A549 (cell line): ENCODE data around the gene UBAC1. TPM values are rescaled to one million over a fixed set of nuclear protein-coding genes. Genes with fewer than 3 reads are reported as not detected.
A peak's percentile ranks its signal among the peaks of the same experiment; 100 is the strongest.

Source experiments
- ATAC-seq, 2 experiments: fragments of 200-7000 bp in 1 of 2; fragments of >200 bp in 1 of 2; cut with Nextera tagmentation in 1 of 2; cut with Tn5 transposase in 1 of 2; 3 replicates each; pipeline versions ENCODE4 v1.8.0 to v1.9.1; 2018 to 2020; ENCODE audit warnings: mild to moderate bottlenecking in 1 of 2, moderate library complexity in 1 of 2
- CTCF ChIA-PET: fragments of 300-600 bp; sonication (Branson Sonifier 250); formaldehyde crosslinking; extraction: SDS; loops from one replicate; lab custom pipeline; 2021; ENCODE audit warnings: antibody characterized with exemption, inconsistent platforms; lab: Yijun Ruan, JAX
- POLR2A ChIA-PET: fragments of 350-600 bp; formaldehyde crosslinking; extraction: SDS; loops from one replicate; lab custom pipeline; 2021; ENCODE audit warnings: antibody characterized with exemption, inconsistent platforms; lab: Yijun Ruan, JAX
- DNase-seq, 2 experiments: peaks; one replicate each; pipeline versions ENCODE4 v3.0.0 to v3.0.0-alpha.2; 2011 to 2016; ENCODE audit warnings: low read depth in 1 of 2, low spot score in 1 of 2
- FAIRE-seq: peaks from 2 replicates; lab custom pipeline; 2011; peaks lifted over from hg19 to GRCh38; lab: Jason Lieb, UNC
- H3K27ac ChIP-seq, 2 experiments: fragments of >200 bp; sonication (Bioruptor Twin); formaldehyde crosslinking; 3 replicates each; pipeline ENCODE4 v1.5.1; 2016 to 2017
- H3K4me1 ChIP-seq: fragments of >200 bp; sonication (Bioruptor Twin); formaldehyde crosslinking; 3 replicates; pipeline ENCODE4 v1.6.1; 2016
- H3K4me2 ChIP-seq: fragments of >200 bp; sonication (Bioruptor Twin); formaldehyde crosslinking; 3 replicates; pipeline ENCODE4 v1.6.1; 2016
- H3K4me3 ChIP-seq: fragments of >200 bp; sonication (Bioruptor Twin); formaldehyde crosslinking; 3 replicates; pipeline ENCODE4 v1.5.1; 2016
- H3K9me3 ChIP-seq: fragments of >200 bp; sonication (Bioruptor Twin); formaldehyde crosslinking; 3 replicates; pipeline ENCODE4 v1.6.1; 2016
- CBX8 ChIP-seq: fragments of 200-600 bp; sonication (generic); IDR thresholded peaks from 2 replicates; pipeline ENCODE4 v1.6.1; 2016
- CEBPB ChIP-seq, 2 experiments: fragments of >200 bp in 1 of 2; sonication (Bioruptor Twin) in 1 of 2; formaldehyde crosslinking in 1 of 2; IDR thresholded peaks; 2 replicates each; pipeline ENCODE4 v1.6.1; 2012 to 2016
- CHD2 ChIP-seq: fragments of 150-350 bp; IDR thresholded peaks from 2 replicates; pipeline ENCODE4 v1.6.1; 2014; ENCODE audit warnings: low read length; ENCODE audit not compliant: partially characterized antibody
- EP300 ChIP-seq, 2 experiments: fragments of >200 bp; sonication (Bioruptor Twin); formaldehyde crosslinking; IDR thresholded peaks; 2 replicates in 1 of 2; 3 replicates in 1 of 2; pipeline ENCODE4 v1.6.1; 2016 to 2017
- ESRRA ChIP-seq: fragments of 150-350 bp; IDR thresholded peaks from 2 replicates; pipeline ENCODE4 v1.6.1; 2014; ENCODE audit warnings: mild to moderate bottlenecking, low read length, borderline replicate concordance
- FOSB ChIP-seq: fragments of 250-450 bp; sonication (Bioruptor Pico); IDR thresholded peaks from 2 replicates; pipeline ENCODE4 v1.5.0; 2020; ENCODE audit warnings: mild to moderate bottlenecking, moderate library complexity
- FOXS1 ChIP-seq: fragments of 250-450 bp; sonication (Bioruptor Pico); IDR thresholded peaks from 2 replicates; pipeline ENCODE4 v1.5.0; 2020; ENCODE audit warnings: mild to moderate bottlenecking, moderate library complexity
- GATA3 ChIP-seq: IDR thresholded peaks from 2 replicates; pipeline ENCODE4 v1.6.1; 2012; ENCODE audit warnings: borderline replicate concordance
- HDAC2 ChIP-seq: fragments of 200-600 bp; sonication (generic); IDR thresholded peaks from 2 replicates; pipeline ENCODE4 v1.6.1; 2016
- HOXB5 ChIP-seq: fragments of 250-450 bp; sonication (Bioruptor Pico); IDR thresholded peaks from 2 replicates; pipeline ENCODE4 v1.5.0; 2020; ENCODE audit warnings: mild to moderate bottlenecking, moderate library complexity
- JUNB ChIP-seq: fragments of >200 bp; sonication (Bioruptor Twin); formaldehyde crosslinking; IDR thresholded peaks from 2 replicates; pipeline ENCODE4 v1.6.1; 2016
- KDM1A ChIP-seq: fragments of 200-600 bp; sonication (generic); IDR thresholded peaks from 2 replicates; pipeline ENCODE4 v1.6.1; 2016; ENCODE audit warnings: low read depth, mild to moderate bottlenecking
- MAFK ChIP-seq: fragments of 450-650 bp; IDR thresholded peaks from 2 replicates; pipeline ENCODE4 v1.6.1; 2014; ENCODE audit not compliant: partially characterized antibody
- NPAS2 ChIP-seq: fragments of 250-450 bp; sonication (Bioruptor Pico); IDR thresholded peaks from 2 replicates; pipeline ENCODE4 v1.8.0; 2022; ENCODE audit warnings: mild to moderate bottlenecking, moderate library complexity, borderline replicate concordance
- NR3C1 ChIP-seq: fragments of >200 bp; sonication (Bioruptor Twin); formaldehyde crosslinking; IDR thresholded peaks from 3 replicates; pipeline ENCODE4 v1.6.1; 2017
- RFX5 ChIP-seq: fragments of 450-650 bp; IDR thresholded peaks from 2 replicates; pipeline ENCODE4 v1.7.1; 2014; ENCODE audit warnings: antibody characterized with exemption, mild to moderate bottlenecking, moderate library complexity
- SMC3 ChIP-seq: fragments of >200 bp; sonication (Bioruptor Twin); formaldehyde crosslinking; IDR thresholded peaks from 3 replicates; pipeline ENCODE4 v1.6.1; 2018; ENCODE audit warnings: inconsistent platforms
- TP53 ChIP-seq: fragments of 250-450 bp; sonication (Bioruptor Pico); IDR thresholded peaks from 2 replicates; pipeline ENCODE4 v1.5.0; 2021; ENCODE audit warnings: mild to moderate bottlenecking, moderate library complexity
- ZFP36 ChIP-seq: fragments of 450-650 bp; IDR thresholded peaks from 2 replicates; pipeline ENCODE4 v1.6.1; 2014; ENCODE audit warnings: borderline replicate concordance; ENCODE audit not compliant: partially characterized antibody
- WGBS: methylation state at CpG from one replicate; pipeline ENCODE4 v1.1.6; 2017; ENCODE audit errors: missing lambda C conversion rate; 5-methylcytosine and 5-hydroxymethylcytosine counted together
- polyA plus RNA-seq, 4 experiments: library from polyadenylated mRNA; depleted of rRNA in 3 of 4; stranded (reverse); fragments of >200 nt; fragmentation: RNase III in 1 of 4; extraction: RNeasy Plus Mini Kit Qiagen cat#74134 plus additional on column Dnase treatment in 1 of 4; gene quantifications; 2 replicates in 3 of 4; 3 replicates in 1 of 4; pipeline ENCODE4 v1.2.3, GENCODE V29; 2011 to 2017
- TF ChIP-seq, protein P1 (sequence below): fragments of 250-450 bp; sonication (Bioruptor Pico); IDR thresholded peaks from 2 replicates; pipeline ENCODE4 v1.5.0; 2020; ENCODE audit warnings: low read depth, mild to moderate bottlenecking, moderate library complexity
- TF ChIP-seq, protein P2 (sequence below): IDR thresholded peaks from 2 replicates; pipeline ENCODE4 v1.6.1; 2012
- TF ChIP-seq, protein P3 (sequence below): fragments of >200 bp; sonication (Bioruptor Twin); formaldehyde crosslinking; IDR thresholded peaks from 3 replicates; pipeline ENCODE4 v1.5.1; 2016
- TF ChIP-seq, protein P4 (sequence below): fragments of 250-450 bp; sonication (Bioruptor Pico); IDR thresholded peaks from 2 replicates; pipeline ENCODE4 v1.5.0; 2021; ENCODE audit warnings: mild to moderate bottlenecking, moderate library complexity, borderline replicate concordance
- TF ChIP-seq, protein P5 (sequence below): fragments of 450-650 bp; IDR thresholded peaks from 2 replicates; pipeline ENCODE4 v1.6.1; 2014; ENCODE audit warnings: antibody characterized with exemption
- TF ChIP-seq, protein P6 (sequence below): IDR thresholded peaks from 2 replicates; pipeline ENCODE4 v1.6.1; 2012

Gene UBAC1
- polyA plus RNA-seq, 2 of the 4 experiments (the other 2 are of a cell fraction), result 30.8 to 37.6 TPM

DNA sequence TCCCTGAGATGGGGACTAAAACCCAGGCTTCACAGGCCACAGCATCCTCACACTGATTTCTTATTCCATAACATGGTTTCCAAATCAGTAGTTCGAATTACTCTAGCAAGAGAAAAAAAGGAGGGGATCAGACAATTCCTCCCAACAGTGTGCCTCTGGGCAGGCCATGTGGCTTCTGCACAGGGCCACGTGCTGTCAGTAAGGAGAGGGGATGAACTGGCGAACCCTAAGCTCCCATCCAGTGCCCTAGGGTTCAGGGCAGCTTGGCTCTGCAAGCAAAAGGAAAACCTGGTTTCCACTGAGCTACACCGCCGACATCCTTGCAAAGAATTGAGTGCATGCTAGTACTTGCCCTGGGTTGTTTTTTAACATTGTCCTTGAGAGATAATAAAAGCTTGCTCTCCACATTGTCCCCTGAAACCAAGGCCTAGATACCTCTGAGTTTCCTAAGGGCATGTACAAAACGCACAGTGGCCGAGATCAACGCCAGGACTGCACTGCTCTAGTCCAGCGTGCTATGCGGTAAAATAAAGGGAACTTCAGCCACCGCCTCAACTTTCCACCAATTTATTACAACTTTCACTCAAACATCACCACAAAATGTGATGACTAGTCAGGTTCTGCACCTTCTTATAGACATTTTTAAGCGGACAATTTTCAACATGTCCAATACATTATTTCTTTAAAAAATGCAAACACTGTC, 58.4 kb downstream of the UBAC1 start:
- no peak overlapping the region for H3K4me2 ChIP-seq
- no peak for ATAC-seq
- H3K4me3 ChIP-seq, result no peak overlapping the region
- no peak overlapping the region for H3K27ac ChIP-seq
- POLR2A ChIA-PET, result no interaction called here
- DNase-seq, result no peak
- no peak for FAIRE-seq
- H3K9me3 ChIP-seq, result peaks cover 10% of the 10 kb centered on the region
- peaks cover 15% of the 10 kb centered on the region for H3K4me1 ChIP-seq
- TF ChIP-seq FOSB (no peak), MAFK (peak; percentile 54)
- TF ChIP-seq, all 56 proteins: peak for 1
- 94% methylated on average over 11 of the region's 12 CpGs for WGBS
- CTCF ChIA-PET, result no interaction called here

DNA sequence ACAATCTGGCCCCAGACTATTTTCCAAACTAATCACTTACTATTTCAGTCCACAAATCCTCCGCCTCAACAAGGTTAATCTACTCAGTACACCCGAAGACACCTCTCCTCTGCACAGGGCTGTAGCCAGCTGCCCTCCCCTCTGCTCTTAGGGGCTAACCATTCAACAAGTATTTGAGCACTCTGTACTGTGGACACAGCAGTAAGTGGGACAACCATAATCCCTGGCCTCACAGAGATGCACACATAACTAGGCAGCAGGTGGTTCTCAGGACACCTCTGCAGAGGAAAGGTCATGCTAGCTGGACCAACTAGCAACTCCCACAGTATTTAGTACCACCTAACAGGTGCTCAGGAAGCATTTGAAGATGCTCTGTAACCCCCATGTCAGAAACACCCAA, 59.3 kb downstream of the UBAC1 start:
- FAIRE-seq (no peak), DNase-seq (no peak), ATAC-seq (no peak)
- 76% methylated on average over 2 of the region's 2 CpGs for WGBS
- ChIA-PET CTCF (no interaction called here), POLR2A (no interaction called here)
- Histone ChIP-seq H3K4me3 (no peak overlapping the region), H3K9me3 (peaks cover 10% of the 10 kb centered on the region), H3K4me1 (peaks cover 15% of the 10 kb centered on the region), H3K27ac (no peak overlapping the region), H3K4me2 (no peak overlapping the region)
- no peak for TF ChIP-seq RFX5
- TF ChIP-seq, protein P1, sequence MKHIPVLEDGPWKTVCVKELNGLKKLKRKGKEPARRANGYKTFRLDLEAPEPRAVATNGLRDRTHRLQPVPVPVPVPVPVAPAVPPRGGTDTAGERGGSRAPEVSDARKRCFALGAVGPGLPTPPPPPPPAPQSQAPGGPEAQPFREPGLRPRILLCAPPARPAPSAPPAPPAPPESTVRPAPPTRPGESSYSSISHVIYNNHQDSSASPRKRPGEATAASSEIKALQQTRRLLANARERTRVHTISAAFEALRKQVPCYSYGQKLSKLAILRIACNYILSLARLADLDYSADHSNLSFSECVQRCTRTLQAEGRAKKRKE, result no peak
- TF ChIP-seq, protein P2, sequence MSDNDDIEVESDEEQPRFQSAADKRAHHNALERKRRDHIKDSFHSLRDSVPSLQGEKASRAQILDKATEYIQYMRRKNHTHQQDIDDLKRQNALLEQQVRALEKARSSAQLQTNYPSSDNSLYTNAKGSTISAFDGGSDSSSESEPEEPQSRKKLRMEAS, result no peak
- no peak for TF ChIP-seq JUNB
- TF ChIP-seq, protein P3, sequence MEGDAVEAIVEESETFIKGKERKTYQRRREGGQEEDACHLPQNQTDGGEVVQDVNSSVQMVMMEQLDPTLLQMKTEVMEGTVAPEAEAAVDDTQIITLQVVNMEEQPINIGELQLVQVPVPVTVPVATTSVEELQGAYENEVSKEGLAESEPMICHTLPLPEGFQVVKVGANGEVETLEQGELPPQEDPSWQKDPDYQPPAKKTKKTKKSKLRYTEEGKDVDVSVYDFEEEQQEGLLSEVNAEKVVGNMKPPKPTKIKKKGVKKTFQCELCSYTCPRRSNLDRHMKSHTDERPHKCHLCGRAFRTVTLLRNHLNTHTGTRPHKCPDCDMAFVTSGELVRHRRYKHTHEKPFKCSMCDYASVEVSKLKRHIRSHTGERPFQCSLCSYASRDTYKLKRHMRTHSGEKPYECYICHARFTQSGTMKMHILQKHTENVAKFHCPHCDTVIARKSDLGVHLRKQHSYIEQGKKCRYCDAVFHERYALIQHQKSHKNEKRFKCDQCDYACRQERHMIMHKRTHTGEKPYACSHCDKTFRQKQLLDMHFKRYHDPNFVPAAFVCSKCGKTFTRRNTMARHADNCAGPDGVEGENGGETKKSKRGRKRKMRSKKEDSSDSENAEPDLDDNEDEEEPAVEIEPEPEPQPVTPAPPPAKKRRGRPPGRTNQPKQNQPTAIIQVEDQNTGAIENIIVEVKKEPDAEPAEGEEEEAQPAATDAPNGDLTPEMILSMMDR, result no peak
- no peak for TF ChIP-seq KDM1A
- TF ChIP-seq EP300 (IDR thresholded peaks at IDR 0.05), result no peak
- TF ChIP-seq CEBPB (IDR thresholded peaks at IDR 0.05), result no peak
- no peak for TF ChIP-seq ZFP36
- no peak for TF ChIP-seq NPAS2 (CRISPR knock-in tag)
- TF ChIP-seq, protein P4, sequence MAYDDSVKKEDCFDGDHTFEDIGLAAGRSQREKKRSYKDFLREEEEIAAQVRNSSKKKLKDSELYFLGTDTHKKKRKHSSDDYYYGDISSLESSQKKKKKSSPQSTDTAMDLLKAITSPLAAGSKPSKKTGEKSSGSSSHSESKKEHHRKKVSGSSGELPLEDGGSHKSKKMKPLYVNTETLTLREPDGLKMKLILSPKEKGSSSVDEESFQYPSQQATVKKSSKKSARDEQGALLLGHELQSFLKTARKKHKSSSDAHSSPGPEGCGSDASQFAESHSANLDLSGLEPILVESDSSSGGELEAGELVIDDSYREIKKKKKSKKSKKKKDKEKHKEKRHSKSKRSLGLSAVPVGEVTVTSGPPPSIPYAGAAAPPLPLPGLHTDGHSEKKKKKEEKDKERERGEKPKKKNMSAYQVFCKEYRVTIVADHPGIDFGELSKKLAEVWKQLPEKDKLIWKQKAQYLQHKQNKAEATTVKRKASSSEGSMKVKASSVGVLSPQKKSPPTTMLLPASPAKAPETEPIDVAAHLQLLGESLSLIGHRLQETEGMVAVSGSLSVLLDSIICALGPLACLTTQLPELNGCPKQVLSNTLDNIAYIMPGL, result no peak
- no peak for TF ChIP-seq CHD2
- TF ChIP-seq CBX8, result no peak

DNA sequence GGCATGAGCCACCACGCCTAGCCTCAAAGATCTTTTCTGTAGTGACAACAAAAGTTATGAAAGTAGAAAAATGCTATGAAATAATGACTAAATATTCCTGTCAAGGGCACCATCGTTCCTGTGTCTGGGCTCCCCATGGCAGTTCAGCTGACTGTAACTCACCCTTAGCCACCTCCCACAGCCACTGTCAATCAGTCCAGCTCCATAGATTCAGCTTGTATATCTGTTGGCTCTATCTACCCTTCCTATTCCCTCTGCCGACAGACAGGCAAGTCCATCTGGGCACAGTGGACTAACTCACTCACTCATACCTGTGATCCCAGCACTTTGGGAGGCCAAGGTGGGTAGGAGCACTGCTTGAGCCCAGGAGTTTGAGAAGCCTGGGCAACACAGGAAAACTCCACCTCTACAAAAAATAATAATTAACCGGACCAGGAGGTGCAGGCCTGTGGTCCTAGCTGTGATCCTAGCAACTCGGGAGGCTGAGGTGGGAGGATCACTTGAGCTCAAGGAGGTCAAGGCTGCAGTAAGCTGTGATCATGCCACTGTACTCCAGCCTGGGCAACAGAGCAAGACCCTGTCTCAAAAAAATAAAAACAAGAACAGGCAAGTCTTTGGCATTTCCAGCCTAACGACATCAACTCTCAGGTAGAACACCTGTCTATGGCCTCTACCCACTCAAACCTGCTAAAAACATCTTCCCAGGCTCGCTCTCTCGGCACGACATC, 60.0 kb downstream of the UBAC1 start:
- WGBS, result 94% methylated on average over 9 of the region's 9 CpGs
- CTCF ChIA-PET, result no interaction called here
- no peak overlapping the region for H3K27ac ChIP-seq
- TF ChIP-seq NPAS2 (CRISPR knock-in tag), result no peak
- no peak for TF ChIP-seq NR3C1
- TF ChIP-seq, protein P5, sequence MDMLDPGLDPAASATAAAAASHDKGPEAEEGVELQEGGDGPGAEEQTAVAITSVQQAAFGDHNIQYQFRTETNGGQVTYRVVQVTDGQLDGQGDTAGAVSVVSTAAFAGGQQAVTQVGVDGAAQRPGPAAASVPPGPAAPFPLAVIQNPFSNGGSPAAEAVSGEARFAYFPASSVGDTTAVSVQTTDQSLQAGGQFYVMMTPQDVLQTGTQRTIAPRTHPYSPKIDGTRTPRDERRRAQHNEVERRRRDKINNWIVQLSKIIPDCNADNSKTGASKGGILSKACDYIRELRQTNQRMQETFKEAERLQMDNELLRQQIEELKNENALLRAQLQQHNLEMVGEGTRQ, result no peak
- no peak for TF ChIP-seq HDAC2
- TF ChIP-seq SMC3, result no peak
- TF ChIP-seq HOXB5, result no peak
- TF ChIP-seq, protein P6, sequence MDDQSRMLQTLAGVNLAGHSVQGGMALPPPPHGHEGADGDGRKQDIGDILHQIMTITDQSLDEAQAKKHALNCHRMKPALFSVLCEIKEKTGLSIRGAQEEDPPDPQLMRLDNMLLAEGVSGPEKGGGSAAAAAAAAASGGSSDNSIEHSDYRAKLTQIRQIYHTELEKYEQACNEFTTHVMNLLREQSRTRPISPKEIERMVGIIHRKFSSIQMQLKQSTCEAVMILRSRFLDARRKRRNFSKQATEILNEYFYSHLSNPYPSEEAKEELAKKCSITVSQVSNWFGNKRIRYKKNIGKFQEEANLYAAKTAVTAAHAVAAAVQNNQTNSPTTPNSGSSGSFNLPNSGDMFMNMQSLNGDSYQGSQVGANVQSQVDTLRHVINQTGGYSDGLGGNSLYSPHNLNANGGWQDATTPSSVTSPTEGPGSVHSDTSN, result no peak
- TF ChIP-seq FOXS1, result no peak
- no peak for TF ChIP-seq JUNB
- no peak for TF ChIP-seq TP53 (CRISPR knock-in tag)
- no peak for TF ChIP-seq ESRRA
- no peak for TF ChIP-seq ZFP36
- no peak for TF ChIP-seq GATA3
- TF ChIP-seq CBX8, result no peak
- TF ChIP-seq, protein P2, result no peak
- TF ChIP-seq, all 56 proteins: peak for 0
- ATAC-seq (no peak), DNase-seq (no peak), FAIRE-seq (no peak)
- Histone ChIP-seq H3K9me3 (peaks cover 10% of the 10 kb centered on the region), H3K4me1 (peaks cover 14% of the 10 kb centered on the region), H3K4me2 (no peak overlapping the region), H3K4me3 (no peak overlapping the region)
- POLR2A ChIA-PET, result no interaction called here
